Esophagus muscularis mucosa (tissue), 4 donors: ENCODE results near the gene RANBP17.

Experiments used
- CTCF ChIP-seq, 3 experiments: fragments of 200-600 bp in 2 of 3; fragments of 450-650 bp in 1 of 3; sonication (generic) in 2 of 3; IDR thresholded peaks; one replicate each; pipeline ENCODE4 v1.5.1; 2017 to 2019; ENCODE audit warnings: antibody characterized with exemption in 3 of 3, mild to moderate bottlenecking in 2 of 3, moderate library complexity in 1 of 3
- EP300 ChIP-seq: sonication (generic); formaldehyde crosslinking; IDR thresholded peaks from one replicate; pipeline ENCODE4 v1.6.1; 2017; ENCODE audit warnings: antibody characterized with exemption
- POLR2A ChIP-seq: fragments of 450-650 bp; IDR thresholded peaks from one replicate; pipeline ENCODE4 v1.6.1; 2017; ENCODE audit warnings: antibody characterized with exemption, moderate library complexity, mild to moderate bottlenecking, low read depth
- POLR2AphosphoS5 ChIP-seq, 2 donors: sonication (generic); formaldehyde crosslinking; IDR thresholded peaks; one replicate each; pipeline ENCODE4 v1.6.1; 2017; ENCODE audit warnings: antibody characterized with exemption in 2 of 2

DNA sequence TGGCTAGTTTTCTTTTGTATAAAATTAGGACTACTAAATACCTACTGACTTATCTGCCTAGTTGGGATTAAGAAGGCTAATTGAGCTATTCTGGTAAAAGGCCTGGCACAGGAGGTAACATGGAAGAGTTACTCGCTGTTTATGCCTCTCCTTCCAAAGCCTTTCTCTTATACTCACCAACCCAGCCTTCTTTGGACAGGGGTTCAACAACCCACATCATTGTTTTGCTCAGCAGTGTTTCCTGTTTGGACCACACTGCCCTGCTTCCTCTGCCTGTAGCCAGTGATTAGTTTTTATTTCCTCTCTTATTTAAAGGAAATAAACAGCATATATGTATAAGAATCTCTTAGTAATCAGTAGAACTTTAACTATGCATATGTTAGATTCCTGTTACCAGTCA, 362.1 kb downstream of the RANBP17 start:
- TF ChIP-seq POLR2A, result no peak
- TF ChIP-seq CTCF (IDR thresholded peaks at IDR 0.05), result no peak
- no peak for TF ChIP-seq EP300
- TF ChIP-seq POLR2AphosphoS5 (IDR thresholded peaks at IDR 0.05), result no peak
